T1000 (cell line): Measurements from ENCODE around the gene CENPN.

Experiments used
- DNase-seq: peaks from one replicate; lab custom pipeline; 2025; ENCODE audit warnings: mixed read lengths; lab: John Stamatoyannopoulos, UW

CENPN gene

GRCh38 chr16:81077076-81077940 lies 70.3 kb downstream of the CENPN start, which contains the start of gene C16orf46:
Gene C16orf46, minus strand, starts transcription at chr16:81077238. Its CDS starts 13,283 bp downstream, at chr16:81063955.
- DNase-seq: peak; percentile 88

- no peak for DNase-seq
Measured at GRCh38 chr16:81080233-81080632, 73.2 kb downstream of the CENPN start.

- DNase-seq: no peak
Measured at GRCh38 chr16:81081014-81081413, 74.0 kb downstream of the CENPN start.
